Gastrocnemius medialis (tissue), 4 donors: ENCODE data around the gene FGFR4. TPM values are rescaled to one million over a fixed set of nuclear protein-coding genes. Genes with fewer than 3 reads are reported as not detected.

Source experiments
- ATAC-seq, 2 donors: fragments of 150-250 bp; one replicate each; pipeline ENCODE4 v1.9.1; 2016
- DNase-seq, 2 donors: peaks; one replicate each; pipeline ENCODE4 v3.0.0-alpha.2; 2019
- H3K27ac ChIP-seq, 4 donors: fragments of 200-600 bp; sonication (generic); 1 replicate in 1 of 4; 2 replicates in 3 of 4; pipeline ENCODE4 v1.5.1; 2016 to 2018; ENCODE audit warnings: mild to moderate bottlenecking in 2 of 4, moderate library complexity in 1 of 4
- H3K27me3 ChIP-seq, 3 donors: fragments of 200-600 bp; sonication (generic) in 2 of 3; 1 replicate in 1 of 3; 2 replicates in 2 of 3; pipeline versions ENCODE4 v1.5.1 to v1.6.0; 2016 to 2019; ENCODE audit warnings: mild to moderate bottlenecking in 1 of 3, moderate library complexity in 1 of 3
- H3K36me3 ChIP-seq, 2 donors: fragments of 200-600 bp; sonication (generic) in 1 of 2; one replicate each; pipeline ENCODE4 v1.5.1; 2017 to 2018
- H3K4me1 ChIP-seq, 2 donors: fragments of 200-600 bp; sonication (generic) in 1 of 2; one replicate each; pipeline ENCODE4 v1.5.1; 2016 to 2017; ENCODE audit warnings: mild to moderate bottlenecking in 2 of 2
- H3K4me3 ChIP-seq, 4 donors: fragments of 200-600 bp; sonication (generic) in 3 of 4; 1 replicate in 1 of 4; 2 replicates in 3 of 4; pipeline ENCODE4 v1.5.1; 2016 to 2019; ENCODE audit warnings: mild to moderate bottlenecking in 2 of 4
- H3K9me3 ChIP-seq, 3 donors: fragments of 200-600 bp; sonication (generic) in 2 of 3; 1 replicate in 1 of 3; 2 replicates in 2 of 3; pipeline ENCODE4 v1.5.1; 2016 to 2019
- CTCF ChIP-seq, 5 experiments: fragments of 450-650 bp in 3 of 5; fragments of 200-600 bp in 2 of 5; sonication (generic) in 2 of 5; IDR thresholded peaks in 4 of 5; conservative IDR thresholded peaks in 1 of 5; 1 replicate in 4 of 5; 2 replicates in 1 of 5; pipeline ENCODE4 v1.5.1; 2016 to 2019; ENCODE audit warnings: antibody characterized with exemption in 5 of 5, mild to moderate bottlenecking in 3 of 5, moderate library complexity in 3 of 5
- POLR2A ChIP-seq, 2 donors: fragments of 450-650 bp; IDR thresholded peaks; one replicate each; pipeline ENCODE4 v1.6.1; 2017; ENCODE audit warnings: antibody characterized with exemption in 2 of 2, mild to moderate bottlenecking in 2 of 2, moderate library complexity in 2 of 2
- in situ Hi-C, 4 donors: fragments of 200-750 bp; cut with MboI; loops; one replicate each; pipeline versions ENCODE4 v1.15.0 to v1.8.0; 2017; ENCODE audit warnings: low sequenced_read_pairs in 4 of 4
- intact Hi-C: fragments of 100-400 bp; cut with DNase I; formaldehyde crosslinking; loops from one replicate; pipeline ENCODE4 v1.15.1; 2023; ENCODE audit warnings: low total_unique reads
- total RNA-seq, 4 donors: library from RNA; depleted of rRNA; stranded (reverse); fragments of >200 nt; gene quantifications; one replicate each; pipeline versions ENCODE4 v1.1.0 to v1.2.3, GENCODE V29; 2016

The FGFR4 gene
- total RNA-seq, 4 donors from 2014 or later, result 0.56 to 5.0 (median 2.5) TPM

- intact Hi-C loops (no loop called here), in situ Hi-C loops (no loop called here)
- H3K27me3 ChIP-seq, result peaks cover 5 to 15% (median 14%) of the 10 kb centered on the region in 3 donors
- H3K4me1 ChIP-seq, result peaks cover 0 to 9% of the 10 kb centered on the region in 2 donors
- H3K9me3 ChIP-seq, result no peaks in the 10 kb centered on the region
- no peak overlapping the region for H3K27ac ChIP-seq
- ATAC-seq (no peak), DNase-seq (no peak)
- H3K4me3 ChIP-seq, result no peak overlapping the region
- TF ChIP-seq CTCF (IDR thresholded peaks at IDR 0.05 in 4 of 5, conservative IDR thresholded peaks at IDR 0.05 in 1 of 5) (no peak), POLR2A (IDR thresholded peaks at IDR 0.05) (no peak)
- no peaks in the 10 kb centered on the region for H3K36me3 ChIP-seq
These were observed 11.4 kb downstream of the FGFR4 start for GRCh38 chr5:177098120-177098469.

GRCh38 chr5:177098470-177099141, 11.9 kb downstream of the FGFR4 start:
- intact Hi-C loops (no loop called here), in situ Hi-C loops (no loop called here)
- no peak overlapping the region for H3K4me3 ChIP-seq
- peaks cover 0 to 9% of the 10 kb centered on the region in 2 donors for H3K4me1 ChIP-seq
- peaks cover 5 to 15% (median 13%) of the 10 kb centered on the region in 3 donors for H3K27me3 ChIP-seq
- TF ChIP-seq POLR2A (IDR thresholded peaks at IDR 0.05) (no peak), CTCF (IDR thresholded peaks at IDR 0.05 in 4 of 5, conservative IDR thresholded peaks at IDR 0.05 in 1 of 5) (no peak)
- no peaks in the 10 kb centered on the region for H3K36me3 ChIP-seq
- no peak for DNase-seq
- peak; percentile 38 to 40 for ATAC-seq
- H3K9me3 ChIP-seq, result no peaks in the 10 kb centered on the region
- H3K27ac ChIP-seq, result no peak overlapping the region

- Histone ChIP-seq H3K36me3 (no peaks in the 10 kb centered on the region), H3K27me3 (peaks cover 5 to 19% (median 13%) of the 10 kb centered on the region in 3 donors), H3K27ac (no peak overlapping the region), H3K4me3 (no peak overlapping the region), H3K9me3 (no peaks in the 10 kb centered on the region), H3K4me1 (peaks cover 0 to 5% of the 10 kb centered on the region in 2 donors)
- TF ChIP-seq CTCF (IDR thresholded peaks at IDR 0.05 in 4 of 5, conservative IDR thresholded peaks at IDR 0.05 in 1 of 5) (no peak), POLR2A (IDR thresholded peaks at IDR 0.05) (no peak)
- DNase-seq (no peak), ATAC-seq (no peak)
- in situ Hi-C loops, result loop anchor here in 2 of 4 donors (25.0 kb wide), 2 partner anchors 163 to 437 kb away; no protein-coding TSS in a partner anchor
- intact Hi-C loops, result no loop called here
These were observed 12.8 kb downstream of the FGFR4 start for GRCh38 chr5:177099422-177100093.

GRCh38 chr5:177100714-177101121, 14.0 kb downstream of the FGFR4 start:
- peaks cover 0 to 3% of the 10 kb centered on the region in 2 donors for H3K4me1 ChIP-seq
- no peaks in the 10 kb centered on the region for H3K9me3 ChIP-seq
- H3K27ac ChIP-seq, result no peak overlapping the region
- H3K36me3 ChIP-seq, result no peaks in the 10 kb centered on the region
- TF ChIP-seq POLR2A (IDR thresholded peaks at IDR 0.05) (no peak), CTCF (IDR thresholded peaks at IDR 0.05 in 4 of 5, conservative IDR thresholded peaks at IDR 0.05 in 1 of 5) (no peak)
- peaks cover 9 to 19% (median 13%) of the 10 kb centered on the region in 3 donors for H3K27me3 ChIP-seq
- DNase-seq, result no peak
- ATAC-seq, result no peak
- no peak overlapping the region for H3K4me3 ChIP-seq
- in situ Hi-C loops (loop anchor here in 2 of 4 donors (25.0 kb wide), 2 partner anchors 162 to 438 kb away; no protein-coding TSS in a partner anchor), intact Hi-C loops (no loop called here)
